RWPE2 (cell line): ENCODE data around the gene CACNA2D3.

Experiments
- ATAC-seq: fragments of 200-7000 bp; cut with Tn5 transposase; 3 replicates; pipeline ENCODE4 v1.9.1; 2021; ENCODE audit warnings: low read depth
- DNase-seq: peaks from one replicate; pipeline ENCODE4 v3.0.0-alpha.2; 2020; ENCODE audit warnings: low spot score
- H3K27ac ChIP-seq: fragments of 450-650 bp; 2 replicates; pipeline ENCODE4 v1.5.1; 2017; ENCODE audit warnings: mild to moderate bottlenecking; ENCODE audit not compliant: poor library complexity, severe bottlenecking
- H3K27me3 ChIP-seq: fragments of 250-450 bp; sonication (Bioruptor Pico); 2 replicates; pipeline ENCODE4 v1.5.1; 2021; ENCODE audit warnings: mild to moderate bottlenecking, moderate library complexity; ENCODE audit not compliant: insufficient read depth, poor library complexity, severe bottlenecking
- H3K36me3 ChIP-seq: fragments of 250-450 bp; sonication (Bioruptor Pico); 2 replicates; pipeline ENCODE4 v1.5.1; 2020; ENCODE audit warnings: low read depth, mild to moderate bottlenecking, moderate library complexity
- H3K4me1 ChIP-seq: fragments of 250-450 bp; sonication (Bioruptor Pico); 2 replicates; pipeline ENCODE4 v1.5.1; 2021; ENCODE audit warnings: mild to moderate bottlenecking, moderate library complexity; ENCODE audit not compliant: insufficient read depth, poor library complexity, severe bottlenecking
- H3K4me3 ChIP-seq: fragments of 250-450 bp; sonication (Bioruptor Pico); 2 replicates; pipeline ENCODE4 v1.5.1; 2021; ENCODE audit warnings: mild to moderate bottlenecking, moderate library complexity; ENCODE audit not compliant: severe bottlenecking
- H3K9me3 ChIP-seq: fragments of 250-450 bp; sonication (Bioruptor Pico); 2 replicates; pipeline ENCODE4 v1.5.1; 2021; ENCODE audit warnings: mild to moderate bottlenecking, moderate library complexity; ENCODE audit not compliant: severe bottlenecking
- TF ChIP-seq, protein P1 (sequence below): fragments of 450-650 bp; IDR thresholded peaks from one replicate; pipeline ENCODE4 v1.5.1; 2017; ENCODE audit warnings: mild to moderate bottlenecking, moderate library complexity; ENCODE audit not compliant: poor library complexity, severe bottlenecking

CACNA2D3 gene

GRCh38 chr3:54486317-54486716 is 364.0 kb downstream of the CACNA2D3 start:
- Histone ChIP-seq H3K4me3 (no peak overlapping the region), H3K9me3 (peaks cover 2% of the 10 kb centered on the region), H3K4me1 (no peaks in the 10 kb centered on the region), H3K36me3 (no peaks in the 10 kb centered on the region), H3K27ac (no peak overlapping the region), H3K27me3 (no peaks in the 10 kb centered on the region)
- TF ChIP-seq, protein P1, sequence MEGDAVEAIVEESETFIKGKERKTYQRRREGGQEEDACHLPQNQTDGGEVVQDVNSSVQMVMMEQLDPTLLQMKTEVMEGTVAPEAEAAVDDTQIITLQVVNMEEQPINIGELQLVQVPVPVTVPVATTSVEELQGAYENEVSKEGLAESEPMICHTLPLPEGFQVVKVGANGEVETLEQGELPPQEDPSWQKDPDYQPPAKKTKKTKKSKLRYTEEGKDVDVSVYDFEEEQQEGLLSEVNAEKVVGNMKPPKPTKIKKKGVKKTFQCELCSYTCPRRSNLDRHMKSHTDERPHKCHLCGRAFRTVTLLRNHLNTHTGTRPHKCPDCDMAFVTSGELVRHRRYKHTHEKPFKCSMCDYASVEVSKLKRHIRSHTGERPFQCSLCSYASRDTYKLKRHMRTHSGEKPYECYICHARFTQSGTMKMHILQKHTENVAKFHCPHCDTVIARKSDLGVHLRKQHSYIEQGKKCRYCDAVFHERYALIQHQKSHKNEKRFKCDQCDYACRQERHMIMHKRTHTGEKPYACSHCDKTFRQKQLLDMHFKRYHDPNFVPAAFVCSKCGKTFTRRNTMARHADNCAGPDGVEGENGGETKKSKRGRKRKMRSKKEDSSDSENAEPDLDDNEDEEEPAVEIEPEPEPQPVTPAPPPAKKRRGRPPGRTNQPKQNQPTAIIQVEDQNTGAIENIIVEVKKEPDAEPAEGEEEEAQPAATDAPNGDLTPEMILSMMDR: no peak
- ATAC-seq: no peak
- DNase-seq: no peak

DNA sequence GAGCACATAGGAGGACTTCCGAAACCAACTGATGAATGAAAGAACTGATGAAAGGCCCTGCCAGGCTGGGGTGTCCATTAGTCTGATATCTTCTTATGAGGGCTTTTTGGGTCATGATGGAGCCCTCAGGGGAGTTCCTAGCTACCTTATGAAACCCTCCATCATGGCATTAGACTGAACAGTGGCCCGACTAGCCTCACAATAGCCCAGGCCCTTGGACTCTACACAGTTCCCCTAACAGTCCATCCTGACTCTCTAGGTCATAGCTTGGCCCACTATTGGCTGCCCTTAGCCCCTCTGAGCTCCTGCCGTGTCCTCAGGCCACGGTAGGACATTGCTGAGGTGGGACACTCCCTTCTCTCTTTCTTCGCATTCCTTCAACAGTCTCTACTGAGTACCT is 365.9 kb downstream of the CACNA2D3 start:
- ATAC-seq (no peak), DNase-seq (no peak)
- H3K4me1 ChIP-seq: no peaks in the 10 kb centered on the region
- TF ChIP-seq, protein P1: no peak
- H3K27ac ChIP-seq: no peak overlapping the region
- H3K9me3 ChIP-seq: peaks cover 2% of the 10 kb centered on the region
- H3K36me3 ChIP-seq: no peaks in the 10 kb centered on the region
- no peaks in the 10 kb centered on the region for H3K27me3 ChIP-seq
- H3K4me3 ChIP-seq: no peak overlapping the region

DNA sequence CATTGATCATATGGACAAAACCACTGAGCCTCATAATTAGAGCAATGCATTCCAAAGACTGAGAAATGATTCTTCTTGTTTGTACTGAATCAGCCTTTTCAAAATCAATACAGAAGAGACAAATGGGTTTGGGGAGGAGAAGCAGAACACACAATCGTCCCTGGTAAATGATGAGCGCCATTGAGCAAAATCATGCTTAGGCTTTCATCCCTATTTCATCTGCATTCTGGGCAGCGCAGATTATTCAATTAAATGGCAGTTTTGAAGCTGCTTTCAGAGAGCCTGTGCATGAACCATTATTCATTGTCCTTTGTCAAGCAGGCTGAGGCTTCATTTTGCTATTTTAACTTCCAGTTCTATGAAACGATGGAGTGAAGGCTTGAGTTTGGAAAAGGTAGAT is 371.9 kb downstream of the CACNA2D3 start:
- H3K4me3 ChIP-seq: no peak overlapping the region
- DNase-seq: no peak

GRCh38 chr3:54506603-54507002 is 384.3 kb downstream of the CACNA2D3 start:
- Histone ChIP-seq H3K27ac (no peak overlapping the region), H3K36me3 (no peaks in the 10 kb centered on the region), H3K9me3 (no peaks in the 10 kb centered on the region), H3K27me3 (no peaks in the 10 kb centered on the region), H3K4me3 (no peak overlapping the region), H3K4me1 (no peaks in the 10 kb centered on the region)
- no peak for ATAC-seq
- no peak for DNase-seq
- TF ChIP-seq, protein P1: no peak

More for the DNA sequence above, 371.9 kb downstream of the CACNA2D3 start:
- H3K36me3 ChIP-seq: no peaks in the 10 kb centered on the region
- H3K9me3 ChIP-seq: no peaks in the 10 kb centered on the region
- TF ChIP-seq, protein P1: no peak
- no peak overlapping the region for H3K27ac ChIP-seq
- no peak for ATAC-seq
- H3K27me3 ChIP-seq: peaks cover 2% of the 10 kb centered on the region
- no peaks in the 10 kb centered on the region for H3K4me1 ChIP-seq

- Histone ChIP-seq H3K27ac (no peak overlapping the region), H3K27me3 (no peaks in the 10 kb centered on the region), H3K4me3 (no peak overlapping the region), H3K4me1 (no peaks in the 10 kb centered on the region), H3K36me3 (no peaks in the 10 kb centered on the region), H3K9me3 (no peaks in the 10 kb centered on the region)
- DNase-seq: no peak
- no peak for ATAC-seq
- TF ChIP-seq, protein P1: no peak
Measured at GRCh38 chr3:54507876-54508460, 385.6 kb downstream of the CACNA2D3 start.
